Activated T-helper 9 cell treated with anti-CD3 and anti-CD28 coated beads, Interleukin-2, amount 50 U/mL, for 16 hours (primary cell): ENCODE measurements around the gene TSPAN11.

Experiments used
- DNase-seq: peaks from one replicate; pipeline ENCODE4 v3.0.0-alpha.2; 2020; ENCODE audit warnings: low read depth

Gene TSPAN11

DNA sequence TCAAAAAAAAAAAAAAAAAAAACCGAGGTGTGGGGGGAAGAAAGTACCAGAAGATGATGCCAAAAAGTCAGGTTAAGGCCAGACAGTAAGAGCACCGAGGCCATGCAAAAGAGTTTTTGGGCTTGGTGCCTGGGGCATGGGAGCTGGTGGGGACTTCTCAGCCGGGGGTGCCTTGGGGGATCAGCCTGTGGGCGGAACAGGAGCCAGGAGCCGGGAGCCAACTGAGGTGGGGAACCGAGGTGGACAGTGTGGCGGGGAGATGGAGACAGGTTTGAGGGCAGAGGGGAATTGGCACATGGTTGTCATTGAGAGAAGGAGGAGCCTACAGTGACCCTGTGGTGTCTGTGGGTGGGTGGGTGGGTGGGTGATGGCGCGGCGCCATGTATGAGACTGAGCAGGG, 33.2 kb downstream of the TSPAN11 start:
- DNase-seq = no peak

DNA sequence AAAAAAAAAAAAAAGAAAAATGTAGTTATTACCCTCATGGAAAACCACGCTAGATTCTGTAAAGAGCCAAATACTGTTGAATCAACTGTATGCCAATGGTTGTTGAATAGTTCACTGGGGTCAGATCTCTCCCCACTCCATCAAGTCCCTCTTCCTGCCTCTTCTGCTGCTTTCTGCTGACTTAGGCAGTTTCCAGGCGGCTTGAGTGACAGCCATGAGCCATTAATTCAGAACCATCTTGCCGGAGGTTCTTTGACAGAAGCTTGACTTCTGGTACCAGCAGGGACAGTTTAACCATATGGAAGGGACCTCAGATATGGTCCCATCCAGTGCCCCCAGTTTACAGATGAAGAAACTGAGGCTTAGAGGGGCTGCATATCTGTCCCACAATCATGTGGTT, 34.5 kb downstream of the TSPAN11 start:
- no peak for DNase-seq

DNA sequence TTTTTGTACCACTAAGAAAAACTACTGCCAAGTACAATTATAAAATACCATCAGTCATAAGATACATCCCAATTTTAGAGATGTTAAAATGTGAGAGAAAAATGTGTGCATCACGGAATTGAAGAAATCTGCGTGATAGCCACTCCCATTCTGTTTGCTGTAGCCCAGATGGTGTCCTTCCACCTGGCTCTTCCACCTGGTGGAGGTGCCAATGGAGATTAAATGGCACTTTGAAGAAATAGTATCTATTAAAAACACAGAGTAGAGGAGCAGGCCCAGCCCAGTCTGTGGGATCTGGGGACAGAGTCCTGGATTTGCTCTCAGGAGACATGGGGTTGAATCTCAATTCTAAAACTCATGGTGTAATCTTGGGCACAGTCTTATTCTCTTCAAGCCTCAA, 35.5 kb downstream of the TSPAN11 start:
- no peak for DNase-seq

DNA sequence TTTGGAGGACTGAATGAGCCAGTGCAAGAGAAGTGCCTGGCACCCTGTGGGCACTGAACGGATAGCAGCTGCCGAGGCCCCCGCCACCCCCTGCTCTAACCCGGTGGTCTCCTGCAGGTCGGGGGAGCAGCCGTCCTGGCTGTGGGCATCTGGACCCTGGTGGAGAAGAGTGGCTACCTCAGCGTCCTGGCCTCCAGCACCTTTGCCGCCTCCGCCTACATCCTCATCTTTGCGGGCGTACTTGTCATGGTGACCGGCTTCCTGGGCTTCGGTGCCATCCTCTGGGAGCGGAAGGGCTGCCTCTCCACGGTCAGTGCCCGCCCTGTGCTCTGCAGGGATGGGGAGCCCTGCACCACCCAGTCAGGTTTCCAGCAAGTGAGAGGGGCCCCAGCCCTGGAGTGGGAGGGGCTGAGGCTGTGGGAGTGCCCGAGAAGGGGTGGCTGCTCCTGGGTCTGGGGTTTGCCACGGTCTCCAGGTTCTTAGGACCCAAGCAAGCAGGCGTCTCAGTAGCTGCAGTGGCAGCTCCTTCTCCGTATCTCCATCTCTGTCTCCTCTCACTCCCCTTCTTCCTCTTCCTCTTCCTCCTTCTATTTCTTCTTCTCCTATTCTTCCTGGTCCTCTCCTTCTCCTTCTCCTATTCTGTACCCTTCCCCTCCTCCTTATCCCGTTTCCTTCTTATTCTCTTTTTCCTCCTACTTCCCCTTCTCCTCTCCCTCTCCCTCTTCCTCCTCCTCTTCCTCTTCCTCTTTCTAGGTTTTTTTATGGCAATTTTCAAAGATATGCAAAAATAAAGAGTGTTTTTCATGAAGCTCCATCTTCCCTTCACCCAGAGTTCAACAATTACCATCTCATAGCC, 37.4 kb downstream of the TSPAN11 start:
- DNase-seq = no peak

DNA sequence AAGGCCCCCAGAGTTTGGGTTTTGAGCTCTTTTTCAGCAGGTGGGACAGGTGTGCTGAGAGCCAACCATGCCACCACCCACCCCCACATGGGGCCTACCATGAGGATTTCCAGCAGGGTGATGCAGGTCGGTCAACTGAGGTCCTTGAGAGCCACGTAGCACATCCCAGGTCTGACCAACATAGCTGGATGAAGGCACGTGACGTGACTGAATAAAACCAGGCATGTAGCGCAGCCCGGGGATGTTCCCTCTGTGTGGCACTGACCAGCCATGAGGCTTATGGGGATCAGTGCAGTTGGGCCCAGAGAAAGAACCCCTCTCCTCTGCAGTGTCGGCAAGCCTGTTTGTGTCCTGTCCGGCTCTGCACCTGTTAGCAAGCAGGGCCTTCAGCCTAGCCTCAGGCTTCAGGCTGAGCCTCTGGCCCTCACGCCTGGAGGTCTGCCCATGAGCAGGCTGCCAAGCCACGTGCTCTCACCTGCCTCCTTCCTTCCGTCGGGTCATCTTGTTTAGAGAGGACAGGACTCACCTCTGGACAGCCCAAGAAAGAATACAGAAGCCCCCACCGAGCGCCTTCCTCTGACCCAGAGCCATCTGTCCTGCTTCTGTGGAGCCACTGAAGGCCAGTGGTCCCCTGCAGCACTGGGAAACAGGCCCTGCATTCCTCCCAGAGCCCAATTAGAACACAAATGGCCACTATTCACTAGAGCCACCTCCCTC, 38.5 kb downstream of the TSPAN11 start:
- no peak for DNase-seq

DNA sequence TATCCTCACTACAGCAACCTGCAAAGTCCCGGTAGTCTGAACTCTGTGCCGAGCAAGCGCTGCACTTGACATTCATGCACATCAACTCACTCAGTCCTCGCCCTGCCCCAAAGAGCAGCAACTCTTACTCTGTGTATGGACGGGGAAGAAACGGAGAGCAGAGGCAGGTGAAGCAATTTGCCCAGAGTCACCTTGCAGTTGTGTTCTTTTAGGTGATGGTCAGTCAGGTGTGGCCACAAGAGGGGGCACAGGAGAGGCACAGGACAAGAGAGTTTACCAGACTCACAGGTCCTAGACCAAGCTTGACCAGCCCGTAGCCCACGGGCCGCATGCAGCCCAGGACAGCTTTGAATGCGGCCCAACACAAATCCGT, 39.1 kb downstream of the TSPAN11 start:
- DNase-seq = no peak

DNA sequence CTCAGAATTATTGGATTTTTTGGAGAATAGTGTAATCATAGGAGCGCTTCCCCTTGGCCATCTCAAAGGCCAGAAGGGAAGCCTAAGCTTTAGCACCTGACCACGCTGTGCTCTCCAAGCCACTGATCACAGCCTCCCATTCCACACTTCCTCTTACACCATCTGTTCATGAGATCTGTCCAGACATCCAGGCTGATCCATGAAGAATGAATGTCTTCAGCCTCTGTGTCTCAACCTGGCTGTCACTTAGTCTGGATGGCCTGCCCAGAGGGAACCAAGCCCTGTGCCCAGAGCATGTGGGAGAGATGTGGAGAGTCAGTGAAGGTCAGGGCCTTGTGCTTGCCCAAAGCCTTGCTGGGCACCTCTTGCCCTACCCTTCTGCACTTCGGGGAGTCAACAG, 40.5 kb downstream of the TSPAN11 start:
- no peak for DNase-seq

DNA sequence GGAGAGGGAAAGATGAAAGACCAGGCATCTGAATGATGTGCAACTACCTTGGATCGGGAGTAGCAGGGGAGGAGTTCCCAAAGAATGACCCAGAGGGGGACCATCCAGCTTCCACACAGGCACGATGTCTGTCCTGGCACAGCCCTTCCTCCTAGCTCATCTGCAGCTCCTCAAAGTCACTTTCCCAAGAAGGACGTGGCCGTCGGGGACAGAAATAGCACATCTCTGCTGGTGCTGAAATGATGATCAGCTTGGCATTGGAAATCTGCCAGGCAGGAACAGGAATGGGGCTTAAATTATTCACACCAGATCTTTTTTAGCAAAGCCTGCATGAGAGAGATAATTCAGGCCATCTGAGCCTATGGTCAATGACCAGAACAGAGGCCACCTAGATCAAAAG, 41.7 kb downstream of the TSPAN11 start:
- DNase-seq = no peak

DNA sequence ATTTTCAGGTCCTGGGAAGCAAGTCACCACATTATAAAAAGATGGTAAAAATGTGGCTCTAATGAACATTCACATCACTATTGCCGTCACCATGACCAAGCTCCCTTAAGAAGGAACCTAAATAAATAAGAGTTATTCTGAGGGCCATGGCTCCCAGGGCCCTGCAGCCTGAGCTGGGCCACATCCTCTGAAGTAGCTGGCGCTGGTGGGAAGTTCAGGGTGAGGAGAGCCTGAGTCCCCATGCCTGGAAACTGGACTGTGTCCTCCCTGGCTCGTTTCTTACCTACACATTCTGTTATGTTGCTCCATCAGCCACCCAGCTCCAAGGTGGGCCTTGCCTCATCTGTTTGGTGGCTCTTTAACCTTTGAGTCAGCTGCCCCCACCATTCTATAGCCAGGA, 42.5 kb downstream of the TSPAN11 start:
- DNase-seq = no peak

DNA sequence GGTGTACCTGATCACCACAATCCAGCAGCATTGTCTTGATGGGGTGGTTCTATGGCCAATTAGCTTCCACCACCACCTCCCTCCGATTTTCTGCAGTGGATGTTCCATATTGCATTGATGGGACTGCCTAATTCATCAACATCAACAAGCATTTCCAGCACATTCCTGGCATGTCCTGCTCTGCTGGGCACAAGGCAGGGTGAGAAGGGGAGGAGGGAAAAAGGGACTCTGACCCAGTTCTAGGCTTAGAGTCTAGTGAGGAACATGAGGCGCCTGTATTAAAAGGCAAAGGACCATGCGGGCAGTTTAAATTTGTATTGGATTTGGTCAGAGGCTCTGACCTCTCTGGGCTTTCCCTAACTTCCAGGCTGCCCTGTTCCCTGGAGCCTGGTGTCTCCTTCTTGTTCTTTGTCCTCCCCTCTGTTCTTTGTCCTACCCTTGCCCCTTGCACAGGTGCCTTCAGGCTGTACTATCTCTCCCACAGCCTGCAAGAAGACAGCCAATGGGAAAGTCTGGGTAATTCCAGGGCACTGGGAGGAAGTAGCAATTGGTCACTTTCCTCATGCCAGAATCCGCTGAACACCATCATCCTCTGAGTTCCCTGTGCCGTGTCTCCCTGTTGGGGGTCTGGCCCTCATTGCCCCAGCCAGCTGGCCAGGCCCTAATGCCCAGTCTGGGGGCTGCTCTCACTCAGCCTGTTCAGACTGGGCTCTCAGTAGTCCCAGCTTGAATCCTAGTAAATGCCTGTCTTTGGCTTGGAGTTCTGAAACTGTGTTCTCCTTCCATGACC, 43.3 kb downstream of the TSPAN11 start:
- DNase-seq = no peak

DNA sequence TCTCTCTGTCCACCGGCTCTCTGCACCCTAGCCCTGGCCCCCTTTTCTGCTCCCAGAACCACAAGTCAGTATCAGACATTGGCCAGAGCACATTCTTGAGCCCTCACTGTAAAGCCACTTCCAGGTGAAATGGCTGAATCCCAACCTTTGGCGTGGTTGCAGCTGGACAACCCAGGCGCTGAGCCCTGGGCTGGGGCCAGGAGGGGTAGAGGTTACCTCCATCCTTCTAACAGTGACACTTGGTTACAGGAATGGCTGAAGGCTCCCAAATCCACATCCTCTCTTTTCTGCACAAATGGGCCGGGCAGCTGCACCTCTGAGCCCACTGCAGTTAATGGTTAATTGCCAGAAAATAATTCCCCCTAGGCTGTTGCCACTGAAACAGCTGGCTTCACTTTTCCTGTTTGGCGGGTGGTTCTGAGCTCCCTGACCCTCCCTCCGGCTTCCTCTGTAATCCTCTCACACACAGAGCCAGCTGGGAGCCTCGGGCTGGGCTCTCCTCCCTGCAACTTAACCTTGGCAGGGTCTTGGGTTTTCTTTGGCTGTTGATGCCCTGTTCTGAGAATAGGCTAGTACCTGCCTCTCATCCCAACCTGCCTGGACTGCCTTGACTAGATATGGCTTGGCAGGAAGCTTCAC, 44.1 kb downstream of the TSPAN11 start:
- DNase-seq = no peak

DNA sequence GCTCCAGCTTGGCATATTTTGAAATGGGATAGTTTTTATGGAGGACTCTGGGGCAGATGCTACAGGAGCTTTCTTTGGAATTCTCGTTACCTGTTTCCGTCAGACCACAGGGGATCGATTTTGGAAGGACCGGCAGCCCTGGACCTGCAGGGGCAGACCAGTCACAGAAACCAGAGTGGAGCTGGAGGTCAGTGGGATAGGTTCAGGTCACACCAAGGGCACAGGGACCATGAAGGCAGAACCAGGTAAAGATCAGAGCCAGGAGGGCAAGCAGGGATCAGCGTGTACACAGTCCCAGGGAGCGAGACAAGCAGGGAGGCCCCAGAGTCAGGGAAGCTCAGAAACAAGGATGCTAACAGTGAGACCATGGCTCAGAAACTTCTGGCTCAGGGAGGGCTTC, 45.5 kb downstream of the TSPAN11 start:
- DNase-seq = no peak

DNA sequence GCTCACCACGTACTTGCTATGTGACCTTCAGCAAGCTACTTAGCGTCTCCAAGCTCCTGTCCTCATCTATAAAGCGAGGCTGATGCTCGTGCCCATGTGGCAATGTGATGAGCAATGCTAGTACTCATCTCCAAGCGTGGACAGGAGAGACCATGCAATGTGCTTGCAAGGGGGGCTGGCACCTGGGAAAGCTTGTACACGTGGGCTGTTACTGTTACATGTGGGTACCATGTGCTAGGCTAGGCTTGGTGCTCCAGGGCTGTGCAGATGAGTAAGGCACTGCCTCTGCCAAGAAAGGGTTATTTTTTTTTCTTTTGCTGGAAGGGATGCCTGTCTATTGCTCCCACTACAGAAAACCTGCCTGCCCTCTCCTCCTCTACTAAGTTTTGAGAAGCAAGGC, 46.6 kb downstream of the TSPAN11 start:
- no peak for DNase-seq

DNA sequence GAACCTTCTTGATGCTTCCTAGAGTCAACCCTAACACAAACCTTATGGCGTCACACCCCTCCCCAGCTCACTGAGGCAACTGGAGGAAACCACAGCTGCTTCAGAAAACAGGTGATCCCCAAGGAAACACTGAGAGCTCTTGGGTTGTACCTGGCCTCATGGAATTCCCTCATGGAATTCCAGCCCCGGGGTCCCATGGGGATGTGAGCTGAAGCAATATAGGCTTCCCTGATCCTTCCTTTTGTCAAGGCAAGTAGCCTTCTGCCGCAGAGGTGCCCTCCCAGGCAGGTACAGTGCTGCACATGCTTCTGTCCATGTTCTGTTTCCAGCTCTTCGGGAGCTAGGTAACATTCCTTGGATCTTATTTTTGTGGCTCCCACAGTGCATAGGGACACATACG, 47.3 kb downstream of the TSPAN11 start:
- DNase-seq = no peak

DNA sequence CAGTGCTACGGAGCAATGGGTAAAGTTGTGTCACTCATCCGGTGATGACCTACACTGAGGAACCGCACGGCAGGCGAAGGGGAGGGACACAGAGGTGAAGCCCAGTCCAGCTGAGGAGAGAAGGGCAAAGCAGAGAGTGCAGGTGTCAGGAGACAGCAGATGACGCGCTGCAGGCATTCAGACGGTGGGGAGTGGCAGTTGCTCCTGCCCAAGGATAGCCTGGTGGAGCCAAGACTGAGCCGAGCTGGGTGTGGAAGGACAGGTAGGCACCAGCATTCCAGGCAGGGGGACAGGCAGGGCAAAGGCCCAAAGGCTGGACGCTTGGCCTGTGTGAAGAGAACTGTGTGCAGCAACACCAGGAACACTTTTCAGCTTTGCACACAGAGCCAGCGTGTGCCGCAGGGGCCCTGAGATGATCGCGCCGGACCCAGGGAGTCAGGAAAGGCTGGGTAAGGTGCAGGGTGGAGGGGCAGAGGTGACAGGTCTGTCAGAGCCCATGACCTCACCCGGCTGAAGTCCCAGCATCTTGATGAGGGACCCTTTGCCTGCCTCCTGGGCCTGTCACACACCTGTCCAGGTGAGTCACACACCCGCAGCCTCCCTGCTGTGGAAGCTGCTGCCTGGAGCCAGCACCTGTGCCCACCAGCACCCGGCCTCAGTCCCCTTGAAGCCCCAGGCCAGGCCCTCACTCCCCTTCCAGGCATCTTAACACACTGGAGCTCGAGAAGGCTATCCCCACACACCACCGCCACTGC, 48.4 kb downstream of the TSPAN11 start:
- DNase-seq = no peak

DNA sequence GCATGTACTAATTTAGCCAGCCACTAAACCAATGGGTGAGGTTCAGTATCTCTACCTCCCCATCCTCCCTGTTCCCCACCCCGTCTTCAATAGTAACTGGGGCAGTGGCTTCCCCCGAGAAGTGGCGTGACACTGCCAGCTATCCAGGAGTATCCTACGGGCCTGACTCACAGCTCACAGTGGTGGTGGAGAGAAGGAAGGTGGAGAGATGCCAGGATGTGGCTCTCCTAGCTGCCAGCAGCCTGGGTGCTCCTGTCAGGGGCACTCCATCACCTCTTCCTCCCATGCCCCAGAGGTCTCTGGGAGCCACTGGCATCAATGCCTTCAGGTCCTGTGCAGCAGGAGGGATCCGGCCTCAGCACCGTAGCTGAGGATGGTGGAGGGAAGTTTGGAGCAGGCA, 49.0 kb downstream of the TSPAN11 start:
- no peak for DNase-seq

DNA sequence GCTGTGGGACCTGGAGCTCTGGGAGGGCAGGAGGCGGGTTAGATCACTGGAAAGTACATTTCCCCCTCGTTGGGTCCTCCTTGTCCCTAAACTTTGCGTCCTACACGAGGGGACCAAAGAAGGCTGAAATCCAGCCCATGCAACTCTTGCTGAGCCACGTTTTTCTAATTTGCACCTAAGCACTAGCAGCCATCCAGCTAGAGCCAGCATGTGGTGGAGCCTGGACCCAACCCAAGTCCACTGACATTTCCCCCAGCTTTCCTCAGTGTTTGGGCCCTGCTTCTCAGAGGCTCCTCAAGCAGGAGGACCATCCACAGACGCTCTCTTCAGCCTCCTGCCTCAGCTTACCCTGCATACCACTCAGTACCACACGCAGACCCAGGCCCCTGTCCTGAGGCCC, 49.7 kb downstream of the TSPAN11 start:
- DNase-seq = no peak

DNA sequence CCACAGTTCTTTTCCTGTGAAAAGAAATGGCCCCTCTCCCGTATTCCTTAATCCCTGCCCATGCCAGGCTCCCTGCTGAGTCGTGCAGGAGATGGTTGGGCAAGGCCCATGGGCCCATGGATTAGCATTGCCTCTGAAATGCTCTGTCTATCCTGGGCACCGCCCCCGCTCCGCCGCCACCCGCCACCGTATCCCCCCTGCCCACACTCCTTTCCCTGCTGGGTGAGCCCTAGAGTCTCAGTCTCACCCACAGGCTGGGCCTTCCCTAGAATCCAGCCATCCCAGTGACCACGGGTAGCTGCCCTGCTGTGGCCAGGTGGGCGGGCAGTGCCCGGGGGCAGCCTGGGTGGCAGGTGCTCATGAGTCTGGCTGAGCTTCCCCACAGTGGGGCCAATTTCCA, 50.6 kb downstream of the TSPAN11 start:
- no peak for DNase-seq

DNA sequence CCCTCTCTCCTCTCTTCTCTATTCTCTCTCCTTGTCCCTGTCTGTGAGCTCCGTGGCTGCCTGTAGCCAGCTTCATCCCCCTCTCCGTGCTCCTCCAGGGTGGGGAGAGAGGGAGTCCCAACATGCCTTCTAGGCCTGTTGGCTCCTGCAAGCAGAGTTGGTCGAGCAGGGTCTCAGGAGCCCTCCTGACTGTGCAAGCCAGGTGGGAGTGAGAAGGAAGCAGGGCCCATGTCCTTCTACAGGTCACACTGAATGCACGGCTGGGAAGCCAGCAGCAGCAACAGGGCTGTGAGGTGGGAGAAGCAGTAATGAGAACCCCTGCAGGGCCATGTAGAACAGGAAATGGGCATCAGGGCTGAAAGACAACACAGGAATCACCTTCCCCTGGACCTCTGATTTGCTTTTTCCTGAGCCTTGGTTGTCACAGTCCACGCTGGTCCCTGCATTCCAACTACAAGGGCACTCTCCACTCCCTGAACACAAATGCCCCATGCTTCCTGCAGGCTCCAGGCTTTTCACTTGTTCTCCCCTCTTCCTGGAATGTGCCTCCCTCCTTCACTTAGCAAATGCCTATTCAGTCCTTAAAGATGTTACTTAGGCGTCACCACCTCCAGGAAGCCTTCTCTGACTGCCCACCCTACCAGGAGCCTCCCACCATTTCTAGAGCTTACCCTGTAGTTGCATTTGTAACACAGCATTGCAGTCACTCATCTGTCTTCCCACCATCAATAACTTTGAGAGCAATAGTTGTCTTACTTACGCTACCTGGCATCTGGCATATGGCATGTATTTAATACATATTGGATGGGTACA, 51.2 kb downstream of the TSPAN11 start:
- no peak for DNase-seq

DNA sequence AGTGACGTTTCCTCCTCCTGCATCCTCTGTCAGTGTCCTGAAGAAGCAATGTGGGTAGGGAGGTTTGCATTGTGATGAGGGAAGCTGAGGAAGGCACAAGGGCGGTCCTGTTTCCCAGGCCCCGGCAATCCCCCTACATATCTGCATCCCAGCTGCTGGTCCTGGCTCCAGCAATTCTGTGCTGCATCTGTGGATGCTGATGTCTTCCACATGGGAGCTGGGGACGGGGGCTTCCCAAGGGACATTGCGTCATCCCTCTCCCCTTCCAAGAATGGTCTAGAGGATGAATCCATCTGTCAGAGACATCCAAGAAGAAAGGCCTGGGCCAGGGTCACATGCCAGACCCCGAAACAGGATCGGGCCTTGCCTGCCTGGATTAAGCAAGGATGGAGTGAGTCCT, 52.1 kb downstream of the TSPAN11 start:
- no peak for DNase-seq
